SK-N-SH (cell line): ENCODE results near the gene PTPA. TPM values are rescaled to one million over a fixed set of nuclear protein-coding genes. Genes with fewer than 3 reads are reported as not detected.

ENCODE experiments used
- CTCF ChIA-PET: fragments of 300-600, 350-600 bp; formaldehyde crosslinking; extraction: SDS; loops from one replicate; lab custom pipeline; 2021; lab: Yijun Ruan, JAX
- POLR2A ChIA-PET: fragments of 350-600 bp; sonication (Branson Sonifier 250); formaldehyde crosslinking; extraction: SDS; loops from one replicate; lab custom pipeline; 2020; ENCODE audit warnings: antibody characterized with exemption, inconsistent platforms; lab: Yijun Ruan, JAX
- DNase-seq: peaks from one replicate; pipeline ENCODE4 v3.0.0; 2012
- H2AFZ ChIP-seq: fragments of 200-600 bp; sonication (generic); 2 replicates; pipeline ENCODE4 v1.8.1; 2016; ENCODE audit warnings: antibody characterized with exemption, mild to moderate bottlenecking, low read depth
- H3F3A ChIP-seq: fragments of 200-600 bp; sonication (generic); replicated peaks from 2 replicates; pipeline ENCODE3; 2016; ENCODE audit warnings: antibody characterized with exemption, mild to moderate bottlenecking; ENCODE audit not compliant: insufficient read depth
- H3K27ac ChIP-seq, 2 experiments: fragments of 200-500 bp in 1 of 2; fragments of 200-600 bp in 1 of 2; sonication (Bioruptor generic) in 1 of 2; sonication (generic), shearing (Covaris generic) in 1 of 2; 2 replicates each; pipeline versions ENCODE4 v1.5.1 to v1.6.1; 2014 to 2016; ENCODE audit warnings: low read depth in 2 of 2, inconsistent platforms in 1 of 2, low read length in 1 of 2, mild to moderate bottlenecking in 1 of 2, mixed read lengths in 1 of 2
- H3K27me3 ChIP-seq: fragments of 200-600 bp; sonication (generic), shearing (Covaris generic); 2 replicates; pipeline ENCODE4 v1.6.1; 2016; ENCODE audit warnings: mixed run types; ENCODE audit not compliant: insufficient read depth
- H3K36me3 ChIP-seq, 2 experiments: fragments of 200-500 bp in 1 of 2; fragments of 200-600 bp in 1 of 2; sonication (Bioruptor generic) in 1 of 2; sonication (generic) in 1 of 2; replicated peaks in 1 of 2; 2 replicates each; pipeline versions ENCODE3 to v1.5.1; 2014 to 2016; ENCODE audit warnings: low read length in 1 of 2, mild to moderate bottlenecking in 1 of 2; ENCODE audit not compliant: insufficient read depth in 2 of 2, control insufficient read depth in 1 of 2
- H3K4me1 ChIP-seq, 2 experiments: fragments of 200-500 bp in 1 of 2; fragments of 200-600 bp in 1 of 2; sonication (Bioruptor generic) in 1 of 2; sonication (generic), shearing (Covaris generic) in 1 of 2; 2 replicates each; pipeline versions ENCODE4 v1.5.1 to v1.6.1; 2014 to 2016; ENCODE audit warnings: low read depth in 1 of 2, low read length in 1 of 2, mixed run types in 1 of 2; ENCODE audit not compliant: insufficient read depth in 2 of 2, control insufficient read depth in 1 of 2
- H3K4me2 ChIP-seq: fragments of 200-600 bp; sonication (generic), shearing (Covaris generic); 2 replicates; pipeline ENCODE4 v1.6.1; 2017; ENCODE audit warnings: mixed run types
- H3K4me3 ChIP-seq, 2 experiments: fragments of 200-500 bp in 1 of 2; fragments of 200-600 bp in 1 of 2; sonication (Bioruptor generic) in 1 of 2; sonication (generic), shearing (Covaris generic) in 1 of 2; 2 replicates each; pipeline versions ENCODE4 v1.5.1 to v1.8.1; 2014 to 2016; ENCODE audit warnings: low read depth in 2 of 2, inconsistent platforms in 1 of 2, low read length in 1 of 2, mild to moderate bottlenecking in 1 of 2, mixed read lengths in 1 of 2, moderate library complexity in 1 of 2
- H3K79me2 ChIP-seq: fragments of 200-600 bp; sonication (generic); 2 replicates; pipeline ENCODE4 v1.8.1; 2017; ENCODE audit warnings: mild to moderate bottlenecking; ENCODE audit not compliant: insufficient read depth
- H3K9ac ChIP-seq: fragments of 200-600 bp; sonication (generic); 2 replicates; pipeline ENCODE4 v1.6.1; 2017; ENCODE audit warnings: mixed run types
- H3K9me2 ChIP-seq: fragments of 200-600 bp; sonication (generic); 2 replicates; pipeline ENCODE4 v1.6.1; 2017; ENCODE audit warnings: mixed run types
- H3K9me3 ChIP-seq: fragments of 200-600 bp; sonication (generic); 2 replicates; pipeline ENCODE4 v1.6.1; 2017; ENCODE audit warnings: mixed run types, mild to moderate bottlenecking, moderate library complexity
- H4K20me1 ChIP-seq: fragments of 200-600 bp; sonication (generic); 2 replicates; pipeline ENCODE4 v1.6.1; 2017; ENCODE audit warnings: mild to moderate bottlenecking, mixed run types; ENCODE audit not compliant: insufficient read depth
- ELF1 ChIP-seq: IDR thresholded peaks from 2 replicates; pipeline ENCODE4 v1.4.0; 2012
- GABPA ChIP-seq: IDR thresholded peaks from 2 replicates; pipeline ENCODE4 v1.4.0; 2012; ENCODE audit warnings: low read depth, mild to moderate bottlenecking
- MXI1 ChIP-seq: IDR thresholded peaks from 2 replicates; pipeline ENCODE4 v1.6.1; 2012; ENCODE audit warnings: mild to moderate bottlenecking, low read depth, low read length, improper control_type of control experiment
- SMC3 ChIP-seq: IDR thresholded peaks from 2 replicates; pipeline ENCODE4 v1.6.1; 2012; ENCODE audit warnings: low read depth, low read length, improper control_type of control experiment
- TAF1 ChIP-seq: IDR thresholded peaks from 2 replicates; pipeline ENCODE4 v1.6.1; 2012; ENCODE audit warnings: low read depth, mild to moderate bottlenecking, low read length, moderate library complexity, borderline replicate concordance
- WGBS: methylation state at CpG from one replicate; pipeline ENCODE4 v1.1.6; 2017; ENCODE audit warnings: low lambda C conversion rate; 5-methylcytosine and 5-hydroxymethylcytosine counted together
- polyA plus RNA-seq, 3 experiments: library from polyadenylated mRNA; depleted of rRNA; stranded (reverse); fragments of >200 nt; gene quantifications; 2 replicates each; pipeline ENCODE4 v1.2.3, GENCODE V29; 2012
- TF ChIP-seq, protein P1 (sequence below): IDR thresholded peaks from 2 replicates; pipeline ENCODE4 v1.4.0; 2012; ENCODE audit warnings: low read depth, borderline replicate concordance

Gene PTPA
- polyA plus RNA-seq, 1 of the 3 experiments (the other 2 are of a cell fraction): 130 TPM

DNA sequence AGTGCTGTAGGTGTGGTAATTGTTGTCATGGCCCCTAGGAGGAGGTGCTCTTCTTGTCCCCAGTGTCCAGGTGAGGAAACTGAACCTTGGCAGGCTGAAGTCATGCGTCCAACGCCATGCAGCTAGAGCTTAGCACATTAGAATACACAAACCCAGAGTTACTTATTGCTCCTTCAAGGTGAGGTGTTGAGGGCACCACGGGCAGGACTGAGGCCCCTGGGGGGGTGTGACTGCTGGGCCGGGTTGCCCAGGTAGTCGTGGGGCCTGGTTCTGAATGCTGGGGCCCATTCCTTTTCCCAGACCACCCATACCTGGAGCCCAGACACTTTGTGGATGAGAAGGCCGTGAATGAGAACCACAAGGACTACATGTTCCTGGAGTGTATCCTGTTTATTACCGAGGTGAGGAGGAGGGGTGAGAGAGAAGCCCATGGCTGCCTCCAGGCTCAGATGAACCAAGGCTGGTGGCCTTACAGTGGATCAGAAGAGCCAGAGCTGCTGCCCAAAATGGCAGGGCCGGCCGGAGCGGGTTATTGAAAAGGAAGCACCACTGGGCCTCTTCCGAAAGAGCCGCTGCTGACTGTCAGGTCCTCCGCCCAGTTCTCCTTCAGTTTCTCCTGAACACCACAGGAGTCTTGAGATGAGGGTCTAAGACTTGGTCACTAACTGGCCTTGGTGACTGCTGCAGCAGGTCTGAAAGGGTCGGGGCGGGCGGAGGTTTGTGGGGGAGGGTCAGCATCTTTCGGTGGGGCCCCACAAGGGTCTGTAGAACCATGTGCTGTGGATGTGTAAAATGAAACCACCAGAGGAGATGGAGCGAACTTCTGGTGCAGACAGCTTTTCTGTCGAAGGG is 26.3 kb downstream of the PTPA start:
- 89% methylated on average over 12 of the region's 19 CpGs for WGBS

DNA sequence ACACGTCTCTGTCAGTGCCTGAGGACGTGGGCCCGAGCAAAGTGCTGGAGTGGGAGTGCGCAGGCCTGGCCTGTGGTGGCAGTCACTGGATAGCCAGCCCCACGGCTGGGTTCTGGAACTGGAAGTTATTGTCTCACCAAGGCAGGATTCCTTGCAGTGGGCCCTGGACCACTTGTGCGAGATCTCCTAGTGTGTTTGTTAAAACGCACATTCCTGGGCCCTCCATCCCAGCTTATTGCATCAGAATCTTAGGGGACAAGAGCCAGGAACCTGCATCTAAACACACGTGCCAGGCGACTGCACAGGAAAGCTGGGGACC is 26.9 kb downstream of the PTPA start:
- CTCF ChIA-PET: interaction anchor here (0.7 to 10.9 kb wide), 16 partner anchors 11 to 646 kb away, joined by 3 to 235 read pairs (median 6); partner anchors contain the start of genes ASB6, C9orf50 and NTMT1
- no peak overlapping the region for H2AFZ ChIP-seq
- TF ChIP-seq GABPA: no peak
- TF ChIP-seq MXI1: no peak
- TF ChIP-seq, protein P1, sequence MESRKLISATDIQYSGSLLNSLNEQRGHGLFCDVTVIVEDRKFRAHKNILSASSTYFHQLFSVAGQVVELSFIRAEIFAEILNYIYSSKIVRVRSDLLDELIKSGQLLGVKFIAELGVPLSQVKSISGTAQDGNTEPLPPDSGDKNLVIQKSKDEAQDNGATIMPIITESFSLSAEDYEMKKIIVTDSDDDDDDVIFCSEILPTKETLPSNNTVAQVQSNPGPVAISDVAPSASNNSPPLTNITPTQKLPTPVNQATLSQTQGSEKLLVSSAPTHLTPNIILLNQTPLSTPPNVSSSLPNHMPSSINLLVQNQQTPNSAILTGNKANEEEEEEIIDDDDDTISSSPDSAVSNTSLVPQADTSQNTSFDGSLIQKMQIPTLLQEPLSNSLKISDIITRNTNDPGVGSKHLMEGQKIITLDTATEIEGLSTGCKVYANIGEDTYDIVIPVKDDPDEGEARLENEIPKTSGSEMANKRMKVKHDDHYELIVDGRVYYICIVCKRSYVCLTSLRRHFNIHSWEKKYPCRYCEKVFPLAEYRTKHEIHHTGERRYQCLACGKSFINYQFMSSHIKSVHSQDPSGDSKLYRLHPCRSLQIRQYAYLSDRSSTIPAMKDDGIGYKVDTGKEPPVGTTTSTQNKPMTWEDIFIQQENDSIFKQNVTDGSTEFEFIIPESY: no peak
- no peak for TF ChIP-seq ELF1
- TF ChIP-seq, all 33 proteins: peak for 0

More for the DNA sequence above, 26.3 kb downstream of the PTPA start:
- peak overlapping the region in 1 of 2 experiments; percentile 100; a peak in 1 of 4 replicates for H3K27ac ChIP-seq
- H3K79me2 ChIP-seq: peaks cover 18% of the 10 kb centered on the region
- H2AFZ ChIP-seq: no peak overlapping the region
- H3F3A ChIP-seq: peaks cover 25% of the 10 kb centered on the region
- H3K4me1 ChIP-seq: peaks cover 33 to 38% of the 10 kb centered on the region in 2 experiments; a peak in 3 of 4 replicates
- DNase-seq: no peak
- TF ChIP-seq SMC3 (no peak), TAF1 (no peak), ELF1 (no peak)
- TF ChIP-seq, all 33 proteins: peak for 0
- Histone ChIP-seq H3K4me3 (no peak overlapping the region), H4K20me1 (no peaks in the 10 kb centered on the region), H3K9me2 (no peaks in the 10 kb centered on the region), H3K36me3 (peaks cover 23 to 28% of the 10 kb centered on the region in 2 experiments), H3K27me3 (no peaks in the 10 kb centered on the region), H3K4me2 (no peak overlapping the region), H3K9ac (no peak overlapping the region), H3K9me3 (no peaks in the 10 kb centered on the region)
- ChIA-PET POLR2A (interaction anchor here (1.4 kb wide), 1 partner anchor 487 kb away, joined by 3 read pairs; no protein-coding TSS in a partner anchor), CTCF (interaction anchor here (1.1 to 10.9 kb wide), 11 partner anchors 10 to 505 kb away, joined by 3 to 235 read pairs (median 35); partner anchors contain the start of genes ASB6, C9orf50 and NTMT1)

More for the DNA sequence above, 26.9 kb downstream of the PTPA start:
- Histone ChIP-seq H4K20me1 (no peaks in the 10 kb centered on the region), H3K9me2 (no peaks in the 10 kb centered on the region), H3K4me3 (no peak overlapping the region), H3K79me2 (peaks cover 24% of the 10 kb centered on the region), H3K9ac (peak overlapping the region; percentile 99; the same call in 1 of the 2 replicates), H3K9me3 (no peaks in the 10 kb centered on the region), H3K36me3 (peaks cover 28 to 30% of the 10 kb centered on the region in 2 experiments), H3K4me2 (no peak overlapping the region; the same call in 1 of the 2 replicates), H3F3A (peaks cover 29% of the 10 kb centered on the region), H3K4me1 (peaks cover 38 to 43% of the 10 kb centered on the region in 2 experiments; a peak in 3 of 4 replicates), H3K27me3 (no peaks in the 10 kb centered on the region), H3K27ac (peak overlapping the region in 1 of 2 experiments; percentile 100; a peak in 2 of 4 replicates)
- POLR2A ChIA-PET: interaction anchor here (1.4 kb wide), 1 partner anchor 487 kb away, joined by 3 read pairs; no protein-coding TSS in a partner anchor
- no peak for DNase-seq
- WGBS: 96% methylated on average over 9 of the region's 9 CpGs
